Measurements from ENCODE around the gene PODXL2.
"Not testable (repeated sequence)": the region's sequence is repeated elsewhere in the genome, so short reads cannot be mapped to it uniquely, and the experiment has no call there.

PODXL2 gene

GRCh38 chr3:127688416-127689265 is 59.7 kb downstream of the PODXL2 start:
- H3K4me3 ChIP-seq (ENCODE audit: low read depth, low read length): no peak overlapping the region

GRCh38 chr3:127689266-127689860 is 60.4 kb downstream of the PODXL2 start:
- no peak overlapping the region for H3K4me3 ChIP-seq (ENCODE audit: low read depth, low read length)

- no peak overlapping the region for H3K4me3 ChIP-seq (ENCODE audit: low read depth, low read length)
Measured at GRCh38 chr3:127690106-127690505, 61.1 kb downstream of the PODXL2 start.

- no peak overlapping the region for H3K4me3 ChIP-seq (ENCODE audit: low read depth, low read length)
Measured at GRCh38 chr3:127690823-127691452, 62.0 kb downstream of the PODXL2 start.

GRCh38 chr3:127691489-127691888 is 62.5 kb downstream of the PODXL2 start:
- no peak overlapping the region for H3K4me3 ChIP-seq (ENCODE audit: low read depth, low read length)

GRCh38 chr3:127691974-127692373 is 63.0 kb downstream of the PODXL2 start:
- no peak overlapping the region for H3K4me3 ChIP-seq (ENCODE audit: low read depth, low read length)

- no peak overlapping the region for H3K4me3 ChIP-seq (ENCODE audit: low read depth, low read length)
Measured at GRCh38 chr3:127692501-127693335, 63.7 kb downstream of the PODXL2 start.

- H3K4me3 ChIP-seq (ENCODE audit: low read depth, low read length): no peak overlapping the region
Measured at GRCh38 chr3:127693336-127693843, 64.4 kb downstream of the PODXL2 start.

GRCh38 chr3:127694467-127695215 is 65.7 kb downstream of the PODXL2 start:
- H3K4me3 ChIP-seq (ENCODE audit: low read depth, low read length): no peak overlapping the region

GRCh38 chr3:127697551-127698240 is 68.7 kb downstream of the PODXL2 start:
- H3K4me3 ChIP-seq (ENCODE audit: low read depth, low read length): no peak overlapping the region

GRCh38 chr3:127698286-127698685 is 69.3 kb downstream of the PODXL2 start:
- H3K4me3 ChIP-seq (ENCODE audit: low read depth, low read length): no peak overlapping the region

- no peak overlapping the region for H3K4me3 ChIP-seq (ENCODE audit: low read depth, low read length)
Measured at GRCh38 chr3:127698691-127699415, 69.9 kb downstream of the PODXL2 start.

- H3K4me3 ChIP-seq (ENCODE audit: low read depth, low read length): no peak overlapping the region
Measured at GRCh38 chr3:127699416-127700300, 70.7 kb downstream of the PODXL2 start.

GRCh38 chr3:127700406-127700805 is 71.4 kb downstream of the PODXL2 start:
- H3K4me3 ChIP-seq (ENCODE audit: low read depth, low read length): no peak overlapping the region

GRCh38 chr3:127701280-127701911 is 72.4 kb downstream of the PODXL2 start:
- H3K4me3 ChIP-seq (ENCODE audit: low read depth, low read length): no peak overlapping the region

GRCh38 chr3:127702151-127702578 is 73.2 kb downstream of the PODXL2 start:
- H3K4me3 ChIP-seq (ENCODE audit: low read depth, low read length): no peak overlapping the region

GRCh38 chr3:127704840-127705239 is 75.9 kb downstream of the PODXL2 start:
- not testable (repeated sequence) for H3K4me3 ChIP-seq (ENCODE audit: low read depth, low read length)

Measured in iPS-11a (cell line).